ENCODE data around the gene KAZALD1.

KAZALD1 gene

DNA sequence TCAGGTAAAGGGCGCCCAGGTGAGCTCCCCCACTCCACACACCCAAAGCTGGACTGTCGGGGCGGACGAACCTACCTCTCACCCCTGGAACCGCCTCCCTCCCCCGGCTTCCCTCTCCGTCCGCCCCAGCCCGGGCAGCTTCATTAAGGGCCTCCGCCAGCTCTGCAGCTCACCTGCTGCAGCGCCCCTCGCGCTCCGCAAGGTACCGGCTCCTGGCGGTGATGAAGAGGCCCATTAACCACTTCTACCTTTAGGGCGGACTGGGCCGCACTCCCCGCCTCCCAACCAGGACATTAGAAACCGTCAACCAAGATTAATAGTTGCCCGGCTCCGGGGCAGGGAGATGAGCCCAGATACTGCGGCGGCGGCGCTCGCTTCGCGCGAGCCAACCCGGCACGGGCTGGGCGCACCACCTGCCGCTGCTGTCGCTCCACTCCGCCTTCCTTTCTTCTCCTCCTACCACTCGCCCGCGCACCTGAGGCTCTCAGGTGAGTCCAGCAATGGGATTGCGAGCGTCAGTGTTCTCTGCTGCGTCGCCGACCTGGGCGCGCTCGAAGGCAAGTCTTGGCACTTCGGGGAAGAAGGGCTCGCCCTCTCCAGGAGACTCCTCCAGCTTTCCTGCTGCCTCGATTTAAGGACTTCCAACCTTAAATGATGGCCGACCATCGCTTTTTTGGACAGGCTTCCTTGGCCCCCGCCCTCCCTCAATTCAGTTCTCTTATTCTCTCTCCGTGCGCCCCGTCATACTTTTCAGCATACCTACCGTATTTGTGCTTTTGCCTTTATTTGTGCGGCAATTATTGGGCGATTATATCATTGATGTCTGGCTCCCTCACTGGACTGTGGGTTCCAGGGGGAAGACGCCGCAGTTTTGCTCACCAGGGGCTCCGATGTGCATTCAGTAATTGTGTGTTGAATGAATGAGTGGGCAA is 13.6 kb upstream of the KAZALD1 start:
- no peak for DNase-seq

GRCh38 chr10:101050208-101051069 is 11.3 kb upstream of the KAZALD1 start:
- peak in 1 of 2 experiments; percentile 63 for DNase-seq

DNA sequence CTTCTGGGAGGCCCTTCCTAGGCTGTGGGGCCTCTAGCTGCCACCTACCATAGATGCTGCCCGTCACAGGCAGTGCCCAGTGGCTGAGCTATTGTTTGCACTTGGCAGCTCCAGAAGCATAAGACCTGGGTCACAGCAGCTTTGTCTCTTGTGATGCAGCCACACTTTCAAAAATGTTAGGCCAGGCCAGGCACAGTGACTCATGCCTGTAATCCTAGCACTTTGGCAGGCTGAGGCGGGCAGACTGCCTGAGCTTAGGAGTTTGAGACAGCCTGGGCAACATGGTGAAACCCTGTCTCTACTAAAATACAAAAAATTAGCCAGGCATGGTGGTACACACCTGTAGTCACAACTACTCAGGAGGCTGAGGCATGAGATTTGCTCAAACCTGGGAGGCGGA is 9.5 kb upstream of the KAZALD1 start:
- DNase-seq = peak in 1 of 2 experiments; percentile 41

- no peak for DNase-seq
These were observed 8.3 kb upstream of the KAZALD1 start for GRCh38 chr10:101053516-101053915.

DNA sequence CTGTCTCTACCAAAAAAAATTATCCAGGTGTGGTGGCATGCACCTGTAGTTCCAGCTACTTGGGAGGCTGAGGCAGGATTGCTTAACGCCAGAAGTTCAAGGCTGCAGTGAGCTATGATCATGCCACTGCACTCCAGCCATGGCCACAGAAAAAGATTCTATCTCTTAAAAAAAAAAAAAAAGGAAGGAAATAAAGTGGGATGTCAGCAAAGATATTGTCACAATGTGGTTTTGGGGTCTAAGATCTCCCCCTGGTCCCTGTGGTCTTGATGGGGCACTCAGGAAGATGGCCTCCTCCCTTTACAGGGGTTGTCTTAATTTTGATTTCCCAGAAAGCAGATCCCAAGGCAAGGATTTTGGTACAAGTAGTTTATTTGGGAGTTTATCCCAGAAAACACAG is 7.4 kb upstream of the KAZALD1 start:
- DNase-seq = no peak

GRCh38 chr10:101054876-101055275 is 6.9 kb upstream of the KAZALD1 start:
- DNase-seq = no peak

DNA sequence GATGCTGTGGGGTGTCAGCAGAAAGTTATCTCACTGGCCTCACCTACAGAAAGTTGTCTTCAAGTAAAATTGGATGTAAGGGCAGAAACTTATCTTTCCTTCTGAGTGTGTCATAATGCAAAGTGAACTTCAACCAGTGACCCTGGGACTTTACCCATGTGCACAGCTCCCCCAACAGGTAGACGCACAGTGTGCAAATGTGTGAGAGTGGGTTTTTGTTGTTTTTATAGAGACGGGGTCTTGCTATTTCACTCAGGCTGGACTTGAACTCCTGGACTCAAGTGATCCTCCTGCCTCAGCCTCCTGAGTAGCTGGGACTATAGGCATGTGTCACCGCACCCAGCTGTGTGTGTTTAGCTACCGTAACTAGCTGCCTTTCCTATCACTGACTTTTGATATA is 6.4 kb upstream of the KAZALD1 start:
- DNase-seq = no peak

- no peak for DNase-seq
These were observed 5.2 kb upstream of the KAZALD1 start for GRCh38 chr10:101056365-101057151.

GRCh38 chr10:101060036-101060950 is 1.5 kb upstream of the KAZALD1 start:
- peak; percentile 78 to 91 for DNase-seq

DNA sequence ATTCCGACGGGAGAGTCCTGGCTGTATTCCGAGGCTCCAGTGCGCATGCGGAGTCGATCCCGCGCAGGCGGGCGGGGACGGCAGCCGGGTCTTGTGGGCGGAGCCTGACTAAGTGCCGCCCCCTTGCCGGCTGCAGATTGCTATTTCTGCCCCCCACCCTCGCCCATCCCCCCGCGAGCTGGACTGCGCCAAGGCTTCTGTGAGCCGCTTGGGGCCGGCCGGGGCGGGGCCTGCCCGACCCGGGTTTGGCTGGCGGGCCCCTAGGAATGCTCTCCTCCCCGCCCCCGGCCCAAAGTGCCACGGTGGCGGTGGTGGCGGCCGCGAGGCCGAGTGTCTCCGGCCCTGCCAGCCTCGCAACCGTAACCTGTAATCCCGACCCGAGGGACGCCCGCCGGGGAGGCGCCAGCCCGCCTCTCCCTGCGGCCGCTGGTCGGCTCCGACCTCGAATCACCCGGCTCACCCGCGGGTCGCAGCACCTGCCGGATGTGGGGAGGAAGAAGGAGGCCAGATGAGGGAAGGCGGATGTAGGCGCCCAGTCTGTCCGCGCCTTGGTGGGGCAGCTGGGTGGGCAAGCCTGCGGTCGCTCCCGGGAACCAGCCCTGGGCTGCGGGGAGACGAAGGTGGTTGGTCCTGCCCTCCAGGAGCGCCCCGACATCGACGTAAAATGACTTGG is 702 bp upstream of the KAZALD1 start:
- peak; percentile 81 to 92 for DNase-seq

GRCh38 chr10:101062232-101063049 is 652 bp downstream of the KAZALD1 start:
- DNase-seq = no peak

DNA sequence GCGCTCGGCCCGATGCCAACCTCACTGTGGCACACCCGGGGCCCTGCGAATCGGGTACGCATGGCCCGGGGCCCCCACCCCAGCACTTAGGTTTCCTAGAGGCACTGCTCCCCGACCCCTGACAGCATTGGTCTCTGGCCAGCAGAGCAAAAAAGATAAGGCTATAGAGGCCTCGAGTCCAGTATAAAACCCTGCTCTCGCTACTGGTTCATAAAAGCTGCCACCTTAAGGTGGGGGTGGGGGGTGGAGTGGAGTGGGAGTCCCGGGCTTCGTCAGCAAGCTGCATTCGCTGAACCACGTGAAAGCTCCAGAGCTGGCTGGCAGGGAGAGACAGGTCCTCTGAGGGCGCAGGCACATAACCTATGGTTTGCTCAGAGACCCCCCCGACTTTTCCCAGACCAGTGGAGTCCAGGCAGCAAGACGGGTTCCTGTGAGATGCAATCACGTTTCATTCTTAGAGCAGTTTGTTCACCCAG is 1.3 kb downstream of the KAZALD1 start:
- DNase-seq = no peak

DNA sequence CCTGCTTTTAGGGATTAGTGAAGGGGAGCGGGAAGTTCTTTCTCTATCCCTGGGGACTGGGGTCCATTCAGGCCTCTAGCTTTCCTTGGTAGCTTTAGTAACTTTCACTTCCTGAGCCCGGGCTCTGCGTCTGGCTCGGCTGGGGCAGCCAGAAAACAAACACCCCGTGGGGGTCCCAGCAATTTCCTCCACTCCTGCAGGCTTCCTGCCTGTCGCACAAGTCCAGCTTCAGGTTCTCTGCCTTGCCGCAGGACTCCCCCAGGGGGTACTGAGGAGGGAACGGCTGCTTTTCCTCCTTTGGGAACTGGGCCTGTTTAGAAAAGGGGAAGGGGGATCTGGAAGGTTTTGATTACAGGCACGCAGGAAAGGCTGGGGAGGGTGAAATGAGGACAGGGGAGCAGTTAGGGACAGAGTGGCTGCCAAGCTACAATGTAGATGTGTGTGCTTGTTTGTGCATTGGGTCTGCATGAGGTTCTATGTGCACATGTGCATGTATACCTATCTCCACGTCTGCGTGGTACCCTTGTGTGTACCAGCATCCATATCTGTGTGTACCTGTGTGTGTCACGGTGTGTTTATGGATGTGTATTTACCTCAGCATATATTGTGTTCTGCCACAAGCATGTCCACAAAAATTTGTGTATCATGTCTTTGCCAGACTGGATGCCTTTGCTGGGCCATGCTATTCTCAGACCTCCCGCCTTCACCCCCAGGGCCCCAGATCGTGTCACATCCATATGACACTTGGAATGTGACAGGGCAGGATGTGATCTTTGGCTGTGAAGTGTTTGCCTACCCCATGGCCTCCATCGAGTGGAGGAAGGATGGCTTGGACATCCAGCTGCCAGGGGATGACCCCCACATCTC is 2.0 kb downstream of the KAZALD1 start:
- DNase-seq = no peak

DNA sequence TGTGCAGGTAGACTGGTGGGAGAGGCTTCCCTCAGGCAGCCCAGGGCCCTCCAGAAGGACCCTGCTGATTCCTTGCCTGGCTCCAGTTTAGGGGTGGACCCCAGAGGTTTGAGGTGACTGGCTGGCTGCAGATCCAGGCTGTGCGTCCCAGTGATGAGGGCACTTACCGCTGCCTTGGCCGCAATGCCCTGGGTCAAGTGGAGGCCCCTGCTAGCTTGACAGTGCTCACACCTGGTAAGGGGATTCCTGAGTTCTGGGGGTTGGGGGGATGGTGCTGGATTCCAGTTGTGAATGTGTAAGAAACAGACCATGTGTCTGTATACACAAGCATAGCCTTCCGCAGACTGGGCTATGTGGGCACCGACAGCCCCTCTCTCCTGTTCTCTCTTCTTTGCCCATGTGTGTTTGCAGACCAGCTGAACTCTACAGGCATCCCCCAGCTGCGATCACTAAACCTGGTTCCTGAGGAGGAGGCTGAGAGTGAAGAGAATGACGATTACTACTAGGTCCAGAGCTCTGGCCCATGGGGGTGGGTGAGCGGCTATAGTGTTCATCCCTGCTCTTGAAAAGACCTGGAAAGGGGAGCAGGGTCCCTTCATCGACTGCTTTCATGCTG is 2.7 kb downstream of the KAZALD1 start:
- no peak for DNase-seq

DNA sequence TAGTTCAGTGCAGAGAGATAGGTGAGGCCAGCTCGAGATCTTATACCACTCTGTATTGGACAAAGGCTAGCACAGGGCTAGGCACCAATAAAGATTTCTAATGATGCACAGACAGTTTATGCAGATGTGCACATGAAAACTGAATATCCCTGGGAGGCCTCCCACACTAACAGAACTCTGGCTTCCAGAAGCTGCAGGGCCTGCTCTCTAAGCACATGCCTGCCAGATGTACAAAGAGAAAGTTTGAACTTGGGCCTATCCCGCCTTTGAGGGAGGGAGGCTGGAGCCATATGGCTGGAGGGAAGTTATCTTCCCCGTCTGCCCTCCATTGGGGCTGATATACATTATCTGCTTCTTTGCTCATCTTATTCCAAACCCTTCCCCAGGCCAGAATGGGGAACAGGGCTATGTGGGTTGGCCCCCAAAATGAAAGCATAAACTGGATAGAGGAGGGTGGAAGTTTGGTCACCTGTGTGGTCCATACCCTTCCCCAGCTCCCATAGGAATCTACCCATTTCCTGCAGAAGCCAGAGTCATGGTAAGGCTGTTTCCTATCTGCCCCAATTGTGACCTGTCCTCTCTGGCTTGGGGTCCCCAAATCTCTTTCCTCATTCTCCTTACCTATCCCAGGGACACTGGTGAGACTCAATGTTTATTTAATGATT is 3.8 kb downstream of the KAZALD1 start:
- no peak for DNase-seq

DNA sequence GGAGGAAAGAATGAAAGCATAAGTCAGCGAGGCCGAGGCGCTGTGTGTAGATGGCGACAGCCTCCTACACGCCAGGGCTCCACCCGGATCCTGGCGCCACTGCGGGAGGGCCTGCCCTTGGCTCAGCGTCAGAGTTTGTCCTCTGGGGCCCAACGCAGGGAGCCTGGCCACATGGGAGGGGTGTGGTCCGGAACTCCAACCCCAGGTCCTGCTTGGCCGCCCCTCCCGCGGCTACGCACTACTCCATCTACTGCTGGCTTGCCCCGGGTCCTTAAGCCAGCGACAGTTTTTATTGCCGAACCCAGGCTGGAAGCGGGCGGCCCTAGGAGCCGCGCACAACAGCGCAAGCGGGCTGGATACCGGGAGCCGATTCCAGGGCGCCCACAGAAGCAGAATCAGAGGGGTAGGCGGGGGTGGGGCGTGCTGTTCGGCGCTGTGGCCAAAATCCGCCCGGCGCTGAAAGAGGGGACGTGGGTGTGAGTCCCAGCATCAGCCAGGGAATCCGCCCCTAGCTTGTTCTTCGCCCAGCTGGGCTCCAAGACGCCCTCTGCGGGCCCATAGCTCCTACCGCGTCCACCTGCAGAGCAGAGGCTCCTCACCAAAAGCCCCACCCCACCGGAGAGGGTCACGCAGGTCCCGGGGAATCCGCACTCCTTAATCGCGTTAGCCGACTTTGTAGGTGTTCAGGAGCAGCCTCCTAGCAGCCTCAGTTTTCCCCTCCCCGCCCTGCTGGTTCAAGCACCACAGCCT is 4.5 kb downstream of the KAZALD1 start:
- DNase-seq = peak in 1 of 2 experiments; percentile 15

GRCh38 chr10:101066896-101067355 is 5.1 kb downstream of the KAZALD1 start:
- no peak for DNase-seq
